Neutrophil (primary cell): ENCODE measurements around the gene ADGRL3.

Source experiments
- H3K27ac ChIP-seq: fragments of 200-600 bp; sonication (generic); 2 replicates; pipeline ENCODE4 v1.5.1; 2016; ENCODE audit warnings: mild to moderate bottlenecking, moderate library complexity
- H3K27me3 ChIP-seq: fragments of 200-600 bp; sonication (generic); 2 replicates; pipeline ENCODE4 v1.6.0; 2016; ENCODE audit warnings: mild to moderate bottlenecking
- H3K36me3 ChIP-seq: fragments of 200-600 bp; sonication (generic); 2 replicates; pipeline ENCODE4 v1.5.1; 2017
- H3K4me1 ChIP-seq, 2 experiments: fragments of 200-600 bp in 1 of 2; sonication (generic) in 1 of 2; 1 replicate in 1 of 2; 2 replicates in 1 of 2; pipeline versions ENCODE4 v1.5.1 to v1.6.1; 2013 to 2016; ENCODE audit warnings: low read depth in 1 of 2, low read length in 1 of 2, mild to moderate bottlenecking in 1 of 2, moderate library complexity in 1 of 2; ENCODE audit not compliant: control insufficient read depth in 1 of 2, insufficient read depth in 1 of 2
- H3K4me3 ChIP-seq, 2 experiments: fragments of 200-600 bp in 1 of 2; sonication (generic) in 1 of 2; 1 replicate in 1 of 2; 2 replicates in 1 of 2; pipeline ENCODE4 v1.5.1; 2013 to 2016; ENCODE audit warnings: low read depth in 1 of 2, low read length in 1 of 2, mild to moderate bottlenecking in 1 of 2, moderate library complexity in 1 of 2
- H3K9me3 ChIP-seq: fragments of 200-600 bp; sonication (generic); 2 replicates; pipeline ENCODE4 v1.5.1; 2016
- TF ChIP-seq, protein P1 (sequence below): fragments of 200-600 bp; sonication (generic); IDR thresholded peaks from 2 replicates; pipeline ENCODE4 v1.5.1; 2016; ENCODE audit warnings: antibody characterized with exemption

The ADGRL3 gene

DNA sequence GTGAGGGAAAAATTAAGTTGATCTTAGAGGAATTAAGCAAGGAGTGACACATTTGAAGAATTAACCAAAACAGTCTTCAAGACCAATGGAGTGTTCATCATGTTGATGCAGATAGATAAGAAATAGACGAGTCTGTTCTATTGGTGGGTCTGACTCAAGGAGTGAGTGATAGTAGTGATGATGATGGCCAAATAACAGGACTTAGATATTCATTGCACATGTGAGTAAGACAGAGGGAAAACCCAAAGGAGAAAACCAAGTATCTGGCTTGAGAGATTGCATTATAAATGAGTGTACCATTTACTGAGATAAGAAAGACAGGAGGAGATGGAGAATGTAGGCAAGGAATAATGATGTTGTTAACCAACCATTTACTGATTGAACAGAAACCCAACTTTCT, 321.3 kb downstream of the ADGRL3 start:
- Histone ChIP-seq H3K9me3 (no peaks in the 10 kb centered on the region), H3K36me3 (no peaks in the 10 kb centered on the region), H3K4me3 (no peak overlapping the region), H3K27ac (no peak overlapping the region), H3K4me1 (no peaks in the 10 kb centered on the region), H3K27me3 (peaks cover 5% of the 10 kb centered on the region)
- TF ChIP-seq, protein P1, sequence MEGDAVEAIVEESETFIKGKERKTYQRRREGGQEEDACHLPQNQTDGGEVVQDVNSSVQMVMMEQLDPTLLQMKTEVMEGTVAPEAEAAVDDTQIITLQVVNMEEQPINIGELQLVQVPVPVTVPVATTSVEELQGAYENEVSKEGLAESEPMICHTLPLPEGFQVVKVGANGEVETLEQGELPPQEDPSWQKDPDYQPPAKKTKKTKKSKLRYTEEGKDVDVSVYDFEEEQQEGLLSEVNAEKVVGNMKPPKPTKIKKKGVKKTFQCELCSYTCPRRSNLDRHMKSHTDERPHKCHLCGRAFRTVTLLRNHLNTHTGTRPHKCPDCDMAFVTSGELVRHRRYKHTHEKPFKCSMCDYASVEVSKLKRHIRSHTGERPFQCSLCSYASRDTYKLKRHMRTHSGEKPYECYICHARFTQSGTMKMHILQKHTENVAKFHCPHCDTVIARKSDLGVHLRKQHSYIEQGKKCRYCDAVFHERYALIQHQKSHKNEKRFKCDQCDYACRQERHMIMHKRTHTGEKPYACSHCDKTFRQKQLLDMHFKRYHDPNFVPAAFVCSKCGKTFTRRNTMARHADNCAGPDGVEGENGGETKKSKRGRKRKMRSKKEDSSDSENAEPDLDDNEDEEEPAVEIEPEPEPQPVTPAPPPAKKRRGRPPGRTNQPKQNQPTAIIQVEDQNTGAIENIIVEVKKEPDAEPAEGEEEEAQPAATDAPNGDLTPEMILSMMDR, result no peak

DNA sequence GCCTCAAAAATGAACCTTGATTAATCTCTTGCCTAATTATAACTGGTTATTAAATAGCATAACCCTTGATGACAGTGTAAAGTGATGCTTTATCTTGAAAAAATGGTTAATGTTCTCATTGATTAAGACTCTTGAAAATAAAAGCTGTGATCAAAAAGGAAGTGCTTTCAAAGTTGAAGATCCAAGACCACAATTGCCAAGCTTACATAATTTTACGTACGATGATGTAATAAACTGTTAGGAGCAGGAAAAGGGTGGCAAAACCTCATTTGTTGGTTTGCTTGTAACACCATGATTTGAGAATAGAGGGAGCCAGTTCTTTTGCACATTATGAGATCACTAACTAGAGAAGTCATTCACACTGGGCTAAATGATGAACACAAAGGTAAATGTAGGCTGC, 322.2 kb downstream of the ADGRL3 start:
- Histone ChIP-seq H3K27me3 (peaks cover 2% of the 10 kb centered on the region), H3K36me3 (no peaks in the 10 kb centered on the region), H3K4me3 (no peak overlapping the region), H3K4me1 (no peaks in the 10 kb centered on the region), H3K27ac (no peak overlapping the region), H3K9me3 (no peaks in the 10 kb centered on the region)
- TF ChIP-seq, protein P1, result no peak

DNA sequence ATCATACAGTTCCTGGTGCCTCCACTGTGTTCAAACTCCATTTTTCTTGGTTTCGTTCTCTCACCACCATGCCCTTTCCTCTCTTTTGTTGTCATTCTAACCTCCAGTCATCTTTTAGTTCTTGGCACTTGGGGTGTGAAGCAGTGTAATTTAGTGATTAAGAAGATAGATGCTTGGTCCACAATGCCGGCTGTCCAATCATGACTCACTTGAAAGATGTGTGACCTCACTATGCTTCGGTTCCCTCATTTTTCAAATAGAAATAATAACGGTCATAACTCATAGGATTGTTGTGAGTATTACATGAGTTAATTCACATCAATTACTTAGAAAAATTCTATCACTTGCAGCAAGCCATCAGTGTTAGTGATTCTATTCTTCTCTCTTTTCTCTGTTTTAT, 327.8 kb downstream of the ADGRL3 start:
- TF ChIP-seq, protein P1, result no peak
- no peaks in the 10 kb centered on the region for H3K9me3 ChIP-seq
- H3K36me3 ChIP-seq, result no peaks in the 10 kb centered on the region

DNA sequence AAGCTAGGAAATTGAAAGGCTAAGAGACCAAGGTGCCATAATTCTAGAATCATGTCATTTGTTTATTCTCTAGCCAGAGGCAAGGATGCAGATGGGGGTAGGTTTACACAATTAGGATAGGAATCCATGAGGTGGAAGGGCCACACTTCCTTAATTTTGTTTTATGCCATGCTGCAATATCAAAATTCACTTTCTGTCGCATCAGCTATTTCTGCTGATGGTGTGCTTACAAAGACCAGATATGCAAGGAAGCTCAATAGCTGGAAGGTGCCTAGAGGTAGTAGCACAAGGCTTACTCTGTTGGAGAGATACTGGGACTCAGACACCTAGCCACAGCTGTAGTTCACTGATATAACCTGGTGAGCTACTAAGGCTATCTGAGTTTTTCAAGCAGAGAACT, 328.5 kb downstream of the ADGRL3 start:
- no peaks in the 10 kb centered on the region for H3K4me1 ChIP-seq
- no peak overlapping the region for H3K27ac ChIP-seq
- no peaks in the 10 kb centered on the region for H3K27me3 ChIP-seq
- TF ChIP-seq, protein P1, result no peak
- H3K9me3 ChIP-seq, result no peaks in the 10 kb centered on the region
- no peak overlapping the region for H3K4me3 ChIP-seq
- H3K36me3 ChIP-seq, result no peaks in the 10 kb centered on the region

More for the DNA sequence above, 327.8 kb downstream of the ADGRL3 start:
- H3K4me1 ChIP-seq, result no peaks in the 10 kb centered on the region
- no peak overlapping the region for H3K27ac ChIP-seq
- H3K27me3 ChIP-seq, result no peaks in the 10 kb centered on the region
- H3K4me3 ChIP-seq, result no peak overlapping the region

DNA sequence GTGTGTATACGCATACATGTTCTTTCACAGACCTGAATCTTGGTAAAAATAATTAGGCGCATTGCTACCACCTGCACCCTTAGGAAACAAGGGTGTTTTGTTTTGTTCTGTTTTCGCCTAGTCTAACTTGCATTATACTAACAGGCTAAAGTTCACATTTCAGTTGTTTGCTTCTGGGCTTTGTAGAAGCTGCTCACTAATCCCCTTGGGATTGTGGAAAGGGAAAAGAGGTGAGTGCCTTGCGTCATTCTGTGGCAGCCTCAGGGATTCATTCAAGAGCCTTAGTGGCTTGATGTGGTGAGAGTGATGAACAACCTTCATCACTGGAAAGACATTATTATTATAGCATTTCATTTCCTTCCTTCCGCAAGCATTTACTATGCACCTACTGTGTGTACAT, 331.1 kb downstream of the ADGRL3 start:
- no peaks in the 10 kb centered on the region for H3K9me3 ChIP-seq
- no peaks in the 10 kb centered on the region for H3K27me3 ChIP-seq
- no peak overlapping the region for H3K4me3 ChIP-seq
- H3K36me3 ChIP-seq, result no peaks in the 10 kb centered on the region
- TF ChIP-seq, protein P1, result no peak
- H3K27ac ChIP-seq, result no peak overlapping the region
- no peaks in the 10 kb centered on the region for H3K4me1 ChIP-seq
